Measurements from ENCODE around the gene ZBTB20. TPM values are rescaled to one million over a fixed set of nuclear protein-coding genes. Genes with fewer than 3 reads are reported as not detected.

Gene ZBTB20
- total RNA-seq, 5 donors from 2014 or later (not counting 1 experiment from before 2014, with no cell fraction given): 43.1 to 80.7 (median 48.4) TPM

GRCh38 chr3:114858329-114858728 lies 288.8 kb downstream of the ZBTB20 start:
- Histone ChIP-seq H3K27ac (ENCODE audit: low read length) (no peak overlapping the region), H3K4me3 (ENCODE audit: control insufficient read depth in 1 of 2, extremely low read depth in 1 of 2, low read length in 1 of 2) (no peak overlapping the region), H3K9me3 (no peaks in the 10 kb centered on the region), H3K4me1 (ENCODE audit: control insufficient read depth in 1 of 2, extremely low read depth in 1 of 2, insufficient read depth in 2 of 2, low read length in 2 of 2) (no peaks in the 10 kb centered on the region), H3K36me3 (ENCODE audit: control insufficient read depth in 2 of 2, extremely low read depth in 1 of 2, insufficient read depth in 1 of 2, low read length in 1 of 2) (no peaks in the 10 kb centered on the region), H3K27me3 (replicated peaks in 1 of 2; ENCODE audit: control insufficient read depth in 2 of 2, extremely low read depth in 1 of 2, insufficient read depth in 2 of 2, low read length in 1 of 2) (no peaks in the 10 kb centered on the region)
- ATAC-seq (replicated peaks in 1 of 4): no peak
- ChIA-PET CTCF (no interaction called here), POLR2A (interaction anchor here in 1 of 2 donors (0.6 kb wide), 1 partner anchor 319 kb away, joined by 5 read pairs; no protein-coding TSS in a partner anchor)
- WGBS (ENCODE audit: insufficient coverage): no CpG with 5 or more reads among the region's 4 CpGs
- no peak for DNase-seq
- Mint-ChIP-seq H3K27ac (no peak overlapping the region), H3K4me1 (peaks cover 30 to 59% (median 39%) of the 10 kb centered on the region in 3 donors), H3K27me3 (no peaks in the 10 kb centered on the region), H3K36me3 (peaks cover 2% of the 10 kb centered on the region), H3K4me3 (no peak overlapping the region), H3K9me3 (no peaks in the 10 kb centered on the region)

DNA sequence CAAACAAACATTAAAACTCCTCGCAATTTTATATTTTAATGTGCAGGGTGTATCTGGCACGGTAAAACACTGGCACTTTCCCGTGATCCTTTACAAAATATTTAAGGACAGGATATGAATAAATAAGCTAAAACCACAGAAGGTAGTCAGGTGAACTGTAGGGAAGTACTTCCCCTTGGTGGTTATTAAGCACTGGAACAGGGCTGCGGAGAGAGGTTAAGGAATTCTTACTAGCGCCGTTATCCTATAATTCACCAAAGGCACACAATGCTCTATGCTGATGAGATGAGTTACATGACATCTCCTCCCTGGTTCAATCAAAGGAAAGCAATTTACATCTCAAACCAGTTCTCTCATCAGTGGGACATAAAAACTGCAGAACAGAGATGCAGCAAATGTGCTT lies 289.8 kb downstream of the ZBTB20 start:
- H3K4me3 ChIP-seq (ENCODE audit: control insufficient read depth in 1 of 2, extremely low read depth in 1 of 2, low read length in 1 of 2): no peak overlapping the region

DNA sequence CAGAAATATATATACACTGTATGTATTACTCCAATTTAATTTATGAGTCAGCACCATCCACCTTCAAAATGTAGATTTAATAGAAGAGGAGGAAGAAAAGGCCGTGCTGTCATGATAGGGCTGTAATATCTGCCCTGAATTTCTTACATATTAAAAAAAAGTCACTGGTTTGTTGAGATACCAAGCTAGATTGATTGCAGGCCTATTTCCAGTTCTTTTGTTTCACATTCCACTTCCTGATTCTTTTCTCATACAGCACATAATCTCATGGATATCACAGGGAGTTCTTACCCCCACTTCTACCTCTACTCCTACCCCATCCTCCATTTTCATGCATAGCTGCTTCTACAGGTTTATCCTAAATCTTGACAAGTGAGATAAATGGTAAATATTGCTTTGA lies 290.3 kb downstream of the ZBTB20 start:
- no peaks in the 10 kb centered on the region for H3K27me3 ChIP-seq (replicated peaks in 1 of 2; ENCODE audit: control insufficient read depth in 2 of 2, extremely low read depth in 1 of 2, insufficient read depth in 2 of 2, low read length in 1 of 2)
- no peak for DNase-seq
- Mint-ChIP-seq H3K9me3 (no peaks in the 10 kb centered on the region), H3K4me1 (peaks cover 22 to 46% (median 31%) of the 10 kb centered on the region in 3 donors), H3K27ac (no peak overlapping the region), H3K4me3 (no peak overlapping the region), H3K36me3 (peaks cover 11% of the 10 kb centered on the region), H3K27me3 (no peaks in the 10 kb centered on the region)
- H3K27ac ChIP-seq (ENCODE audit: low read length): no peak overlapping the region
- POLR2A ChIA-PET: no interaction called here
- H3K36me3 ChIP-seq (ENCODE audit: control insufficient read depth in 2 of 2, extremely low read depth in 1 of 2, insufficient read depth in 1 of 2, low read length in 1 of 2): no peaks in the 10 kb centered on the region
- H3K9me3 ChIP-seq: no peaks in the 10 kb centered on the region
- ATAC-seq (replicated peaks in 1 of 4): no peak
- WGBS (ENCODE audit: insufficient coverage): no CpG with 5 or more reads among the region's 1 CpG
- H3K4me3 ChIP-seq (ENCODE audit: control insufficient read depth in 1 of 2, extremely low read depth in 1 of 2, low read length in 1 of 2): no peak overlapping the region
- H3K4me1 ChIP-seq (ENCODE audit: control insufficient read depth in 1 of 2, extremely low read depth in 1 of 2, insufficient read depth in 2 of 2, low read length in 2 of 2): no peaks in the 10 kb centered on the region
- CTCF ChIA-PET: no interaction called here

More for the DNA sequence above, 289.8 kb downstream of the ZBTB20 start:
- no peaks in the 10 kb centered on the region for H3K27me3 ChIP-seq (replicated peaks in 1 of 2; ENCODE audit: control insufficient read depth in 2 of 2, extremely low read depth in 1 of 2, insufficient read depth in 2 of 2, low read length in 1 of 2)
- H3K4me1 Mint-ChIP-seq: peaks cover 23 to 50% (median 35%) of the 10 kb centered on the region in 3 donors
- peaks cover 11% of the 10 kb centered on the region for H3K36me3 Mint-ChIP-seq
- no peaks in the 10 kb centered on the region for H3K9me3 ChIP-seq
- no peaks in the 10 kb centered on the region for H3K4me1 ChIP-seq (ENCODE audit: control insufficient read depth in 1 of 2, extremely low read depth in 1 of 2, insufficient read depth in 2 of 2, low read length in 2 of 2)
- H3K4me3 Mint-ChIP-seq: no peak overlapping the region
- ChIA-PET POLR2A (no interaction called here), CTCF (no interaction called here)
- ATAC-seq (replicated peaks in 1 of 4) (no peak), DNase-seq (no peak)
- no peaks in the 10 kb centered on the region for H3K27me3 Mint-ChIP-seq
- no CpG with 5 or more reads among the region's 6 CpGs for WGBS (ENCODE audit: insufficient coverage)
- no peaks in the 10 kb centered on the region for H3K9me3 Mint-ChIP-seq
- no peak overlapping the region for H3K27ac Mint-ChIP-seq
- H3K36me3 ChIP-seq (ENCODE audit: control insufficient read depth in 2 of 2, extremely low read depth in 1 of 2, insufficient read depth in 1 of 2, low read length in 1 of 2): no peaks in the 10 kb centered on the region
- H3K27ac ChIP-seq (ENCODE audit: low read length): no peak overlapping the region

GRCh38 chr3:114855839-114856238 lies 291.2 kb downstream of the ZBTB20 start:
- Mint-ChIP-seq H3K4me3 (no peak overlapping the region), H3K27me3 (no peaks in the 10 kb centered on the region), H3K27ac (no peak overlapping the region), H3K36me3 (peaks cover 11% of the 10 kb centered on the region), H3K4me1 (peaks cover 17 to 36% (median 24%) of the 10 kb centered on the region in 3 donors), H3K9me3 (no peaks in the 10 kb centered on the region)
- POLR2A ChIA-PET: interaction anchor here in 1 of 2 donors (0.6 kb wide), 1 partner anchor 9 kb away, joined by 5 read pairs; no protein-coding TSS in a partner anchor
- no peaks in the 10 kb centered on the region for H3K9me3 ChIP-seq
- CTCF ChIA-PET: no interaction called here
- no peak for ATAC-seq (replicated peaks in 1 of 4)
- DNase-seq: no peak
- no peaks in the 10 kb centered on the region for H3K36me3 ChIP-seq (ENCODE audit: control insufficient read depth in 2 of 2, extremely low read depth in 1 of 2, insufficient read depth in 1 of 2, low read length in 1 of 2)
- H3K4me3 ChIP-seq (ENCODE audit: control insufficient read depth in 1 of 2, extremely low read depth in 1 of 2, low read length in 1 of 2): no peak overlapping the region
- H3K4me1 ChIP-seq (ENCODE audit: control insufficient read depth in 1 of 2, extremely low read depth in 1 of 2, insufficient read depth in 2 of 2, low read length in 2 of 2): no peaks in the 10 kb centered on the region
- WGBS (ENCODE audit: insufficient coverage): no CpG with 5 or more reads among the region's 5 CpGs
- H3K27ac ChIP-seq (ENCODE audit: low read length): no peak overlapping the region
- no peaks in the 10 kb centered on the region for H3K27me3 ChIP-seq (replicated peaks in 1 of 2; ENCODE audit: control insufficient read depth in 2 of 2, extremely low read depth in 1 of 2, insufficient read depth in 2 of 2, low read length in 1 of 2)

GRCh38 chr3:114852966-114853365 lies 294.1 kb downstream of the ZBTB20 start:
- ChIA-PET POLR2A (no interaction called here), CTCF (no interaction called here)
- H3K9me3 Mint-ChIP-seq: no peaks in the 10 kb centered on the region
- WGBS (ENCODE audit: insufficient coverage): 100% methylated on average over 1 of the region's 3 CpGs
- no peak overlapping the region for H3K4me3 Mint-ChIP-seq
- H3K27ac ChIP-seq (ENCODE audit: low read length): no peak overlapping the region
- H3K4me3 ChIP-seq (ENCODE audit: control insufficient read depth in 1 of 2, extremely low read depth in 1 of 2, low read length in 1 of 2): no peak overlapping the region
- peaks cover 8 to 18% (median 17%) of the 10 kb centered on the region in 3 donors for H3K4me1 Mint-ChIP-seq
- no peaks in the 10 kb centered on the region for H3K27me3 Mint-ChIP-seq
- H3K4me1 ChIP-seq (ENCODE audit: control insufficient read depth in 1 of 2, extremely low read depth in 1 of 2, insufficient read depth in 2 of 2, low read length in 2 of 2): no peaks in the 10 kb centered on the region
- no peaks in the 10 kb centered on the region for H3K9me3 ChIP-seq
- no peak for ATAC-seq (replicated peaks in 1 of 4)
- no peaks in the 10 kb centered on the region for H3K27me3 ChIP-seq (replicated peaks in 1 of 2; ENCODE audit: control insufficient read depth in 2 of 2, extremely low read depth in 1 of 2, insufficient read depth in 2 of 2, low read length in 1 of 2)
- no peaks in the 10 kb centered on the region for H3K36me3 ChIP-seq (ENCODE audit: control insufficient read depth in 2 of 2, extremely low read depth in 1 of 2, insufficient read depth in 1 of 2, low read length in 1 of 2)
- H3K27ac Mint-ChIP-seq: no peak overlapping the region
- no peak for DNase-seq
- peaks cover 14% of the 10 kb centered on the region for H3K36me3 Mint-ChIP-seq

GRCh38 chr3:114850898-114851297 lies 296.2 kb downstream of the ZBTB20 start:
- WGBS (ENCODE audit: insufficient coverage): no CpG with 5 or more reads among the region's 1 CpG
- Mint-ChIP-seq H3K36me3 (peaks cover 14% of the 10 kb centered on the region), H3K27me3 (no peaks in the 10 kb centered on the region), H3K9me3 (no peaks in the 10 kb centered on the region), H3K4me3 (no peak overlapping the region), H3K4me1 (peaks cover 5 to 17% (median 11%) of the 10 kb centered on the region in 3 donors), H3K27ac (no peak overlapping the region)
- ATAC-seq (replicated peaks in 1 of 4) (no peak), DNase-seq (no peak)
- Histone ChIP-seq H3K4me1 (ENCODE audit: control insufficient read depth in 1 of 2, extremely low read depth in 1 of 2, insufficient read depth in 2 of 2, low read length in 2 of 2) (no peaks in the 10 kb centered on the region), H3K27ac (ENCODE audit: low read length) (no peak overlapping the region), H3K36me3 (ENCODE audit: control insufficient read depth in 2 of 2, extremely low read depth in 1 of 2, insufficient read depth in 1 of 2, low read length in 1 of 2) (no peaks in the 10 kb centered on the region), H3K27me3 (replicated peaks in 1 of 2; ENCODE audit: control insufficient read depth in 2 of 2, extremely low read depth in 1 of 2, insufficient read depth in 2 of 2, low read length in 1 of 2) (no peaks in the 10 kb centered on the region), H3K9me3 (no peaks in the 10 kb centered on the region), H3K4me3 (ENCODE audit: control insufficient read depth in 1 of 2, extremely low read depth in 1 of 2, low read length in 1 of 2) (no peak overlapping the region)
- CTCF ChIA-PET: no interaction called here
- POLR2A ChIA-PET: interaction anchor here in 1 of 2 donors (0.5 kb wide), 1 partner anchor 68 kb away, joined by 3 read pairs; no protein-coding TSS in a partner anchor

Data from T-cell (primary cell).